Islet precursor cell (in vitro differentiated cells): Measurements from ENCODE around the gene SEMA4G.
"Not testable (repeated sequence)": the region's sequence is repeated elsewhere in the genome, so short reads cannot be mapped to it uniquely, and the experiment has no call there.

Experiments used
- DNase-seq: peaks from one replicate; pipeline ENCODE4 v3.0.0-alpha.2; 2018

The SEMA4G gene

DNA sequence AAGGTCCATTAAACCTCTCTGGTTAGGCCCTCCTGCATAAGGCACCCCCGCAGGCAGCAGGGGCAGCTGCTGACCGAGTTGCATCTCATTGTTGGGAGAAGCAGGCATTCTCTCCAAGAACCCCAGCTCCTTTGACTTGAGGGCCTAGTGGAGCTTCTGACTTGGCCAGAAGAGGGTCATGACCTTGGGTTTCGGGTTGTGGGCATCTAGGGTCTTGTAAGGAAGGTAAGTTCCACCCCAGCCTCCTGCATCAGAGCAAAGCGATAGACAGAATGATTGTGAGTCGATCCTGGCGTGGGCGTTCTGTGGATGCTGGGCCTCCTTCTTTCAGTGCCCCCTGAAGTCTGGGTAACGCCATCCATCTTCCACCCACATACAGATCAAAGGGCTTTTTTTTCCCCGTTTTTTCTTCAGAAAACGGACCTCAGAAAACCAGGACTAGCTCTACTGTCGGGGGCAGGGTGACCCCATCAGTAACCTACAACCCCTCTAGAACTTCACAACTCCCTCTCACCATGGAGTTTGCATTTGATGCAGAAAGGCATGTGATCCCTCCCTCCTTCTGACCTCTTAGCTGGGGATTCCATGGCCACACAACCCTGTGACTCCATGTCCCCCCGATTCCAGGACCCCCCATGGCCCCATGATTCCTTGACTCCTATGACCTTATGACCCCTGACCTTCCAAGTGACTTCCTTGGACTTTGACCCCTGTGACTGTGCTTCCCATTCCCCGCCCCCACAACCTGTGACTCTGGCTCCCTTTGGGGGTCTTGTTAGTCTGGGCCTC, 3.0 kb downstream of the SEMA4G start:
- DNase-seq: peak; percentile 32

DNA sequence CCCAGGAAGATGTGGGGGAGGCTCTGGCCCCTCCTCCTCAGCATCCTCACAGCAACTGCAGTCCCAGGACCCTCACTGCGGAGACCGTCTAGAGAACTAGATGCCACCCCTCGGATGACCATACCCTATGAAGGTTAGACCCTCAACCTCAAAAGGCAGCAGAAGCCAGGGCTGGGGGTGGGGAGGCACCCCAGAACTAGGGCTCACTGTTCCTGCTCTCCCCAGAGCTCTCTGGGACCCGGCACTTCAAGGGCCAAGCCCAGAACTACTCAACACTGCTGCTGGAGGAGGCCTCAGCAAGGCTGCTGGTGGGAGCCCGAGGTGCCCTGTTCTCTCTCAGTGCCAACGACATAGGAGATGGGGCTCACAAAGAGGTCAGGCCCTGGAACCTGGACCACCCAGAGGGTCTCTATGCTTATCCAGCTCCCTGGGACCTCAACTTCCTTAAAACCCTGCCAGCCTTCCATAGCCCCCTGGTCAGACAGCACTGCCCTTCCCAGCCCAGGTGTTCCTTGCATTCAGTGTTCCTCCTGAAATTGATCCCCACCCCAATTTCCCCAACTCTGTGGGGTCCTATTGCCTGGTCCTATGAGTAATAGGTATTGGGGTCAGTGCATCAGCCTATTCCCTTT, 3.7 kb downstream of the SEMA4G start:
- peak; percentile 45 for DNase-seq

DNA sequence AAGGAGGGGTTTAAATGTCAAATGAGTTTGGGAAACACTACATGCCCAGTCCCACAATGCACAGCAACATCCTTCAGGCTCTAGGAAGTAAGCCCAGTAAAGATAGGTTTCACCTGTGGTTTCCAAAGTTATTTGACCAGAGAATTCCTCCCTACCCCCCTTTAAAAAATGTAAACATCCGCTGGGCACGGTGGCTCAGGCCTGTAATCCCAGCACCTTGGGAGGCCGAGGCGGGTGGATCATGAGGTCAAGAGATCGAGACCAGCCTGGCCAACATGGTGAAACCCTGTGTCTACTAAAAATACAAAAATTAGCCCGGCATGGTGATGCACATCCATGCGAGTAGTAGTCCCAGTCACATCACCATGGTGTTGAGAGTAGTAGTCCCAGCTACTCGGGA, 6.1 kb downstream of the SEMA4G start:
- DNase-seq: not testable (repeated sequence)

DNA sequence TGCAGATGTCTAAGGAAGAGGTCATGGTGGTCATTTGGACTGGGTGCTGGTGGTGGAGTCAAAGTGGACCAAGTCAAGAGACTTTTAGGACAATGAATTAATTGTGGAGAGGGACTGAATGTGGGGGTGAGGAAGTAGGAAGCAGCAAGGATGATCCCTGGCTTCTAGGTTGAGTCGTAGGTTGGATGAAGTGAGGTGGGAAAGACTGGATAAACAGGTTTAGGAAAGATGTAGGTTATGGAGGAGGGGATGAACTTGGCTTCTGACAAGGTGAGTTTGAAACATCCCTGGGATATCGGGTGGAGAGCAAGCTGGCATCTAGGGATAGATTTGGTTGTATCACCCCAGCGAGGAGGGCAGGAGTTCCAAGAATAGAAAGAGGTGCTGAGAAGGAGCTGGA, 7.6 kb downstream of the SEMA4G start:
- DNase-seq: peak; percentile 29

DNA sequence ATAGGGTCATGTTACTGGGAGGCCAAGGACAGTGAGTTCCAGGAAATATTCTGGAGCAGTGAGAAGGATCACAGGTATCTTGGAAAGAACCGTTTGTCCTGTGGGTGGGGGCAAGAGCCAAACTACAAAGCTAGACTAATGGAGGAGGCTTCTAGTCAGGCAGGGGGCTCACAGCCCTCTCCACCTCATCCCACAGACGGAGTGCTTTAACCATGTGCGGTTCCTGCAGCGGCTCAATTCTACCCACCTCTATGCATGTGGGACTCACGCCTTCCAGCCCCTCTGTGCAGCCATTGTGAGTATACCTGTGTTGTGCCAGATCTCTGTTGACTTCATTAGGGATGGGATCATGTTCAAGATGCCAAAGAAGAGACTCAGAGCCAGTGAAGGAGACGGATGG, 8.1 kb downstream of the SEMA4G start:
- DNase-seq: peak; percentile 38

DNA sequence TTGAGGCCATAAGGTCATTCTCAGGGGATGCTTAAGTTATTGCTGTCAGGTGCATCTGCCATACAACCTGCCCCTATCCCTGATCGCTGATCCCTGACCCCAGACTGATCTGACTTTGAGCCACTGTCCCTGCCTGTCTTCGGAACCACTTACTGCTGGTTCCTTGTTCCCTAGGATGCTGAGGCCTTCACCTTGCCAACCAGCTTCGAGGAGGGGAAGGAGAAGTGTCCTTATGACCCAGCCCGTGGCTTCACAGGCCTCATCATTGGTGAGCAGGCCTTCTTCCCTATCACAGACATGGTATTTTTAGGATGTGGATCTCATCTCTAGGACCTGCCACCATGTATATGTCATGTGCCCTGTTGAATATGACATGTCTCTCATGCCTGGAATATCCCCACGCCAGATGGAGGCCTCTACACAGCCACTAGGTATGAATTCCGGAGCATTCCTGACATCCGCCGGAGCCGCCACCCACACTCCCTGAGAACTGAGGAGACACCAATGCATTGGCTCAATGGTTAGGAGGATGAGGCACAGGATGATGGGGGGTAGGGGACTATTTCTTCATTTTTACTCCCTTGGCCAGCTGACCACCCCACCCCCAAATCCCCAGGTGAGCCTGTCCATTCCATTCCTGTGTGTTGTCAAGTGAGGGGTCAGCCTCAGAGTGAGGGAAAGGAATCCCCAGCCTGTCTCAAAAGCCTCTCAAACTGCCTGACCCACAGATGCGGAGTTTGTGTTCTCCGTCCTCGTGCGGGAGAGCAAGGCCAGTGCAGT, 9.0 kb downstream of the SEMA4G start:
- DNase-seq: peak; percentile 34

DNA sequence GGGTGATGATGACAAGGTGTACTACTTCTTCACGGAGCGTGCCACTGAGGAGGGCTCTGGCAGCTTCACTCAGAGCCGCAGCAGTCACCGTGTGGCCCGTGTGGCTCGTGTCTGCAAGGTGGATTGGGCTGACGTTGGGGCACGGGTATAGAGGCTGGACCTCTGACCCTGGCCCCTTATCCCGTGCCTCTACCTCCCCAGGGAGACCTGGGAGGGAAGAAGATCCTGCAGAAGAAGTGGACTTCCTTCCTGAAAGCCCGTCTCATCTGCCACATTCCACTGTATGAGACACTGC, 9.5 kb downstream of the SEMA4G start:
- peak; percentile 30 for DNase-seq

DNA sequence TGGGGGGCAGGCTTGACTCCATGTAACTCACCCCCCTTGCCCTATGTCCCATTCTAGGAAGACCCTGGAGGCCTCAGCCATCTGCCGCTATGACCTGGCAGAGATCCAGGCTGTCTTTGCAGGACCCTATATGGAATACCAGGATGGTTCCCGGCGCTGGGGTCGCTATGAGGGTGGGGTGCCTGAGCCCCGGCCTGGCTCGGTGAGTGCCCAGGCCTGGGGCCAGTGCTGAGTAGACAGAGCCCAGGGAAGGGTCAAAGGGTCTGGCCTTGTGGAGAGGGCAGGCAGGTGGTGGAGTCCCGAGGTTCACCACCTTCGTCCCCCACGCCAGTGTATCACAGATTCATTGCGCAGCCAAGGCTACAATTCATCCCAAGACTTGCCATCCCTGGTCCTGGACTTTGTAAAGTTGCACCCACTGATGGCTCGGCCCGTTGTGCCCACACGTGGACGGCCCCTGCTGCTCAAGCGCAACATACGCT, 10.5 kb downstream of the SEMA4G start:
- DNase-seq: peak; percentile 42

DNA sequence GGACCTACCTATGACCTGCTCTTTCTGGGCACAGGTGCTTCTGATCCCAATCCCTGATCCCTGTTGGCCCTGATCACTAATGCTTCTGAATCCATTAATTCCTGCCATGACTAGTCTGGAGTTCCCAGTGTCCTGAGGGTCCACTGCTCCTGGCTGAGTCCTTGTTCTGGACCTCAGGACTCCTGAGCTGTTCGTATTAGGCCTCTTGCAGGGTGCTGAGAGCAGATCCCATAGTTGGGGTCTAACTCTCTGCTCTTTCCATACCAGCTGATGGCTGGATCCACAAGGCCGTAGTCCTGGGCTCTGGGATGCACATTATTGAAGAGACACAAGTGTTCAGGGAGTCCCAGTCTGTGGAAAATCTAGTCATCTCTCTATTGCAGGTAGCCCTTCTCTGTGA, 11.0 kb downstream of the SEMA4G start:
- DNase-seq: no peak

DNA sequence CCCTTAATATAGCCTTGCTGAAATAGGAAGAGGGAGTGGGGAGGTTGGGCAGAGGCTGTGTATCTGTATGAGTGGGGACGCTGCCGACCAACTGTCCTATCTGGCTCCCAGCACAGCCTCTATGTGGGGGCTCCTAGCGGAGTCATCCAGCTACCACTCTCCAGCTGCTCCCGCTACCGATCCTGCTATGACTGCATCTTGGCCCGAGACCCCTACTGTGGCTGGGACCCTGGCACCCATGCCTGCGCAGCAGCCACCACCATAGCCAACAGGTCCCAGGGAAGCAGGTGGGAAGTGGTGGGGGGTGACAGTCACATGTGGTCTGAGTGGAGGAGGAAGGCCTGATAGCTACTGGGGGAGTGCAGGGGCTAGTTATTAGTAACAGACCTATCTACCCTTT, 11.4 kb downstream of the SEMA4G start:
- peak; percentile 38 for DNase-seq

DNA sequence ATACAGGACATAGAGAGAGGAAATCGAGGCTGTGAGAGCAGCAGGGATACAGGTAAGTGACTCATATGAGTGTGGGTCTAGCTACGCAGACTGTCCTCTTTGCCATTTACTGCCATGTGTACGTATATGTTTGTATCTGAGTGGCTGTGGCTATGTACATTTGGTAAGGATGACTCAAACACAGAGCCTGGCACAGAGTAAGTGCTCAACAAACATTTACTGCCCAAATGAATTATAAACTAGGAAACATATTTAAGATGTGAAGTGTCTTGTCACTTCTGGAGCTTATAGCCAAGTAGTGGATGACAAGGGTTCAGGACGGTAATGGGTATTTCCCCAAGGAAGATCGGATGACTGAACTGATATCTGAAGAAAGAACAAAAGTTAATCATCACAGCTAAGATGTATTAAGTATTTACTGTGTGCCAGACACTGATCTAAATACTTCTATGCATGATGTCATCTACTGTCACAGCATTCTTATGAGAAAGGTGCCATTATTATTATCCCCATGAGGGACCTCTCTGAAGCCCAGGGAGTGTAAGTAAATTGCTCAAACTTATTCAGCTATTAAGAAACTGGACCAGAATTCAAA, 12.0 kb downstream of the SEMA4G start:
- no peak for DNase-seq

DNA sequence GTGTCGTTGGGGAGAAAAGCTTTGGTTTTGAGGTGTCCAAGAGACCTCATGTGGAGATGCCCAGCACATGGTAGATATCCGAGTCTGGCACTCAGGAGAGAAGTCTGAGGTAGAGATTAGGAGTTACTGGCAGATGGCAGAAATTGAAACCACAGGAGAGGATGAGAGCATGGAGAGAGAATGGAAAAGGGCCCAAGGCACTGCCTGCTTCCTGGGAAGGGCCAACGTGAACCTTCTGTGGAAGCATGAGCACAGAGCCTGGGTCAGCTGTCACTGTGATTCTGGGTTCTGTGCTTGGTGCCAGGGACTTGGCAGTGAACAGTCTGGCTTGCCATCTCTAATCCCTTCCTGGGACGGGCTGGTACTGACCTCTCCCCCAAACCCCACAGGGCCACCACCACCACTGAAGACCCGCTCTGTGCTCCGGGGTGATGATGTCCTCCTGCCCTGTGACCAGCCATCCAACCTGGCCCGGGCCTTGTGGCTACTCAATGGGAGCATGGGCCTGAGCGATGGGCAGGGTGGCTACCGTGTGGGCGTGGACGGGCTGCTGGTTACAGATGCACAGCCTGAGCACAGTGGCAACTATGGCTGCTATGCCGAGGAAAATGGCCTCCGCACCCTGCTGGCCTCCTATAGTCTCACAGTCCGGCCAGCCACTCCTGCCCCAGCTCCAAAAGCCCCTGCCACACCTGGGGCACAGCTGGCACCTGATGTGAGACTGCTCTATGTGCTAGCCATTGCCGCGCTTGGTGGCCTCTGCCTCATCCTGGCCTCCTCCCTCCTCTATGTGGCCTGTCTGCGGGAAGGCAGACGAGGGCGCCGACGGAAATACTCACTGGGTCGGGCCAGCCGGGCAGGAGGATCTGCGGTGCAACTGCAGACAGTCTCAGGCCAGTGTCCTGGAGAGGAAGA, 13.9 kb downstream of the SEMA4G start:
- peak; percentile 30 for DNase-seq

DNA sequence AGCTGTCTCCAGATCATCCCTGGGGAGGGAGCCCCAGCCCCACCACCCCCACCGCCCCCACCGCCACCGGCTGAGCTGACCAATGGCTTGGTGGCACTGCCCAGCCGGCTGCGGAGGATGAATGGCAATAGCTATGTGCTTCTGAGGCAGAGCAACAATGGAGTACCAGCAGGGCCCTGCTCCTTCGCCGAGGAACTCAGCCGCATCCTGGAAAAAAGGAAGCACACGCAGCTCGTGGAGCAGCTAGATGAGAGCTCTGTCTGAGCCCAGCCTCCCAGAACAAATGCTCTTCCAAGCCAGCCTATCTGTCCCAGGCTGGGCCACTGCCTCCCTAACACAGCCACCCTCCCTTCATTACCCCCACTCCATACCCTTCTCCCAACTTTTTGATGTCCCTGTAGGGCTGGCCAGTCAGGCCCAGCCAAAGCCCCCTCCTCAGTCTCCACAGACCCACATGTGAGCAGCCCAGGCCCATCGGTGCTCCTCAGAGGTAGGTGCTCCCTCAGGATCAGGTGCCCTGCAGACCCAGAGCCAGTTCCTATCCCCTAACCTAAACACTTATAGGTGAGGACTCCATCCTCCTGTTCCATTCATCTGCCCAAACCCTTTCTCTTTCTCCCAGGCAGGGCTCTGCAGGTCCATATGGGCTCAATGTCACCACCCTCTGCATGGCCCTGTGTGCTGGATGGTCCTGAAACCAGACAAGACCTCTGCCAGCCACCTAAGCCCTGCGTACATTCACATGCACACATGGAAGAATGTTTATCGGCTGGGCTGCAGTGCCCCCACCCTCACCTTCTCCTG, 14.8 kb downstream of the SEMA4G start:
- no peak for DNase-seq

DNA sequence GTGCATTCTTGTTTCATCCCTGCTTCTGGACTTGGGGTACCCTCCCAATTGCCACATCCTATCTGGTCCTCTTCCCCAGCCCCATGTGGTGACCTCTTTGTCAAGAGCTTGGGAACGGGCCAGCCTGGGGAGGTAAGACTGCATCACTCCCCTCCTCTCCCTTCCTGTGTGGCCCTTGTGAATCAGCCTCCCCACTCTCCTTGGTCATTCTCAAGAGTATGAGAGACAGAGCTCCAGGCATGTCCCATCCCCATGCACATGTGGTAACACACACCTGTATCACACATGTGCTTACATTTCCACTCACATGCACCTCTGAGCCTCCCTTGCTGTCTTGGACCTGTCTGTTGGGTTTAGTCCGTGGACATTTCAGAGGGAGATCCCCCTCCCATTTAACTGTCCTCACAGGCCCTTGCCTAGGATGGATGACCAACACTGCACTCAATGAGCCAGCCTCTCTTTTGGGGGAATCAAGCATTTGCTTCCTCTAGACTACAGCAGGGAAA, 15.4 kb downstream of the SEMA4G start:
- no peak for DNase-seq

DNA sequence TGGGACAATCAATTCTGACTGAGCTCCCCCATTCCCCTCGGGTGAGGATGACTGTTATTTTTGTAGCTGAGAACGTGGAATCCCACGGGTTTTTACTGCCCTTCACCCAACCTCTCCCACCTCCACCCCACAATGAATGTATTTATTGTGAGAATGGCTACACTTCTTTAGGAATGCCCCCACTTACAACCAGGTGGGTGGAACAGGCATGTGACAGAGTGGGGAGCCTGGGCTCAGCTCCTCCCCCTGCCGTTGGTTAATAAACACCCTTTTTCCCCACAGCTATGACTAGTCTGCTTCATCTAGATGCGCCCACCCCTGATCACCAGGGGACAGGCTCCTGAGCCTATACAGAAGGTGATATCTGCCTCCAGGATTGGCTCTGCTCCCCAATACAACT, 16.0 kb downstream of the SEMA4G start:
- no peak for DNase-seq

DNA sequence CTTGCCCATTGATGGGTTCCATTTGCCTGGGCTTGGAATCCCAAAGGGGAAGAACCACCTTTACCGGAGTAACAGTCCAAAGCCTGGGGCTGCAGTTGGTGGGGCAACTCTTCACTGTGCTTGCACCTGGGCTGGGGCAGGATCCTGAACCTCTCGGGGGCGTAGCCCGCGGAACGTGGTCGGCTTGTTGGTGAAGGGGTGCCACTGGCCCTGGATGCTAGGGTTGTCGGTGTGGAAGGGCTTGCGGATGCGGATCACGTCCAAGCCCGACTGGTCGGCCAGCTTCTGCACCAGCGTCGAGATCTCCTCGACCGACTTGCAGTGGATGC, 17.3 kb downstream of the SEMA4G start:
- DNase-seq: no peak

DNA sequence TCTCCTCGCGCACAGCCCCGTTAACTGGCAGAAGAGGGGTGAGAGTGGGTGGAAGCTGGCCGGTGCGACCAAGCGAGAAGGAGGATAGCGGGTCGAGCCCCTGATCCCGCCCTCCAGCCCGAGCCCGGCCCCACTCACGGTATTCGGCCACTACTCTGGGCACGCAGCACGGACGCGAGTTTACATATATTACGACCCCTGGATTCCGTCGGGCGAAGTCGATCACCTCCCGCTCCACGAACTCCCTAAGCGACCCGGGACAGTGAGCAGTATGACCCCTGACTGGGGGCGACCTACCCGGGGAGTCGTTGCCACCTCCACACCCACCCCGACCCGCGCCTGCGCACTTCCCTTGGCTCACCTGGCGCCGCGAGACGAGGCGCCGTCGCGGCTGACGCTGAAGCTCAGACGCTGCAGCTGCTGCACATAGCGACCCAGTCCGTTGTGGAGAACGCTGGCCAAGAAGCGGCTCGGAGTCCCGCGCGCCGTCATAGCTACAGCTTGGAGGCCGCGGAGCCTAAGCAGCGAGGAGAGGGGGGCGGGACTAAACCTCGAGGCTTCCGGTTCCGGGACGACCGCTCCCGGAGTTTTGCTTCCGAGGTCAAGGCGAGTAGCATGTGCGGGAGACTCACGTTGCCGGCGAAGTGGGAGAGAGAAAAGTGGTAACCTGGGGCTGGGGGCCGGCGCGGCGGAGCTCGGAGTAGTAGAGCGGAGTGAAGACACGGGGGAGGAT, 17.8 kb downstream of the SEMA4G start, which contains the start of the genes MRPL43 and TWNK:
TSS of gene MRPL43 (minus strand) at position 546 of the 733 bp plus-strand sequence. CDS start at position 492, 54 bp downstream.
TSS of gene TWNK (plus strand) at position 592 of the 733 bp plus-strand sequence. CDS start 668 bp downstream, outside the sequence.
- DNase-seq: peak; percentile 91

DNA sequence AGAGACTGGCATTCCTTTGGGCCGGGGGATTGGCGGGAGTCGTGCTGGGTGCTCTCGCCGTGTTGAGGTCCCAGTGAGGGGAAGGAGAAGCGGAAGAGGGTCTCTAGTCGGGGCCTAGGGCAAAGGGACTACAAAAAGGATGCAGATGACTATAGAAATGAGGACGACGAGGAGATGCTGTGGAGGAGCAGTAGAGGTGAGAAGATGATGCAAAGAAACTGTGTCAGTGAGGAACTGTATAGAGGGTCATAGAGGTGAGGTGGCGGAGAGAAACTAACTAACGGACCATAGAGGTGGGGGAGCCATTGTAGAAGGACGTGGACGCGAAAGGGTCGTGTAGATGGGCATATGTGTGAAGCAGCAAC, 18.4 kb downstream of the SEMA4G start:
- DNase-seq: no peak

DNA sequence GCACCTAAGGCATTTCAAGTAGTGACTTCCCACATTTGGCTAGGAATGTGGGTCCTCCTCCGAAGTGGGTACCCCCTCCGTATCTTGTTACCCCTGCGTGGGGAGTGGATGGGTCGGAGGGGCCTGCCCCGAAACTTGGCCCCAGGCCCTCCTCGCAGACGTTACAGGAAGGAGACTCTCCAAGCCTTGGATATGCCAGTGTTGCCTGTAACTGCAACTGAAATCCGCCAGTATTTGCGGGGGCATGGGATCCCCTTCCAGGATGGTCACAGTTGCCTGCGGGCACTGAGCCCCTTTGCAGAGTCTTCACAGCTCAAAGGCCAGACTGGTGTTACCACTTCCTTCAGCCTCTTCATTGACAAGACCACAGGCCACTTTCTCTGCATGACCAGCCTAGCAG, 18.9 kb downstream of the SEMA4G start:
- DNase-seq: no peak

DNA sequence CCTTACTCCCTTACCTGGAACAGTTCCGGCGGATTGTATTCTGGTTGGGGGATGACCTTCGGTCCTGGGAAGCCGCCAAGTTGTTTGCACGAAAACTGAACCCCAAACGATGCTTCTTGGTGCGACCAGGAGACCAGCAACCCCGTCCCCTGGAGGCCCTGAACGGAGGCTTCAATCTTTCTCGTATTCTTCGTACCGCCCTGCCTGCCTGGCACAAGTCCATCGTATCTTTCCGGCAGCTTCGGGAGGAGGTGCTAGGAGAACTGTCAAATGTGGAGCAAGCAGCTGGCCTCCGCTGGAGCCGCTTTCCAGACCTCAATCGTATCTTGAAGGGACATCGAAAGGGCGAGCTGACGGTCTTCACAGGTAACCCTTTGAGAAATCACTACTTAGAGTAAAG, 19.8 kb downstream of the SEMA4G start:
- DNase-seq: no peak
